ENCODE data around the gene DHRS3. TPM values are rescaled to one million over a fixed set of nuclear protein-coding genes. Genes with fewer than 3 reads are reported as not detected.
"Not testable (repeated sequence)": the region's sequence is repeated elsewhere in the genome, so short reads cannot be mapped to it uniquely, and the experiment has no call there.

DHRS3 gene
- total RNA-seq, 4 donors from 2014 or later: 73.3 to 86.9 (median 80.2) TPM

DNA sequence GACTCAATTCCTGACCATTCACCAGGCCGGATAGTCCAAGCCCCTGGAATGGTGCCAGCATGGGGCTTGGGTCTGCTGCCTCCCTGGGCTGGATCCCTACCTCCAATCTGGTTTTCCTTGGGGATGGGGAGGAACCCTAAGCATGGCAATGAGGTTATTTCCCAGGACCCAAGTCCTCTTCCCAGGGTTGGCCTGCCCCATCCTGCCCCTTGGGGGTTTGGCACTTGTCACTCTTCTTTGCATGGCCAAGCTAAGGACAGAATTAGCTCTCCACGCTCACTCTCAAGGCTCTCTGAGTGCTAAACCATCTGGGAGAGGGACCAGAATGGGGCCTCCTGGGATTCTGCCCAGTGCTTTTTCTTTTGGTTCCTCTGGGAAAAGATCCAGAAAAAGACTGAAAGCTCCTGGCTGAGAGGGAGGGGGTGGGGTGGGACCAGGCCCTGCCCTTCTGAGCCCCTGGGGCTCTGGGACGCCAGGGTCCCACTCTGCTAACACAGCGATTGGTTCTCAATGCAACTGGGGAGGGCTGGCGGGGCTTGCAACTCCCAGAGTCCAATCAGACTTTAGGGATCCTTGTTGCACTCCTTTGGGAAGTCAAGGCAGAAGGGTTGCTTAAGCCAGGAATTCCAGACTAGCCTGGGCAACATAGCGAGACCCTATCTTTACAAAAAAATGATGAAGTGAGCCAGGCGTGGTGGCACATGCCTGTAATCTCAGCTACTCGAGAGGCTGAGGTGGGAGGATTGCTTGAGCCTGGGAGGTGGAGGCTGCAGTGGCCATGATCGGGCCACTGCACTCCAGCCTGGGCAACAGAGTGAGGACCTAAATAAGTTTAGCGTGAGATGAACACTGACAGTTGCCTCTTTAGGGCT, 52.7 kb downstream of the DHRS3 start:
- no peak overlapping the region for H3K4me3 ChIP-seq
- 78% methylated on average over 6 of the region's 10 CpGs for WGBS
- TF ChIP-seq POLR2A (IDR thresholded peaks at IDR 0.05) (no peak), POLR2AphosphoS5 (IDR thresholded peaks at IDR 0.05) (no peak), EP300 (IDR thresholded peaks at IDR 0.05) (no peak)
- TF ChIP-seq, protein P1, sequence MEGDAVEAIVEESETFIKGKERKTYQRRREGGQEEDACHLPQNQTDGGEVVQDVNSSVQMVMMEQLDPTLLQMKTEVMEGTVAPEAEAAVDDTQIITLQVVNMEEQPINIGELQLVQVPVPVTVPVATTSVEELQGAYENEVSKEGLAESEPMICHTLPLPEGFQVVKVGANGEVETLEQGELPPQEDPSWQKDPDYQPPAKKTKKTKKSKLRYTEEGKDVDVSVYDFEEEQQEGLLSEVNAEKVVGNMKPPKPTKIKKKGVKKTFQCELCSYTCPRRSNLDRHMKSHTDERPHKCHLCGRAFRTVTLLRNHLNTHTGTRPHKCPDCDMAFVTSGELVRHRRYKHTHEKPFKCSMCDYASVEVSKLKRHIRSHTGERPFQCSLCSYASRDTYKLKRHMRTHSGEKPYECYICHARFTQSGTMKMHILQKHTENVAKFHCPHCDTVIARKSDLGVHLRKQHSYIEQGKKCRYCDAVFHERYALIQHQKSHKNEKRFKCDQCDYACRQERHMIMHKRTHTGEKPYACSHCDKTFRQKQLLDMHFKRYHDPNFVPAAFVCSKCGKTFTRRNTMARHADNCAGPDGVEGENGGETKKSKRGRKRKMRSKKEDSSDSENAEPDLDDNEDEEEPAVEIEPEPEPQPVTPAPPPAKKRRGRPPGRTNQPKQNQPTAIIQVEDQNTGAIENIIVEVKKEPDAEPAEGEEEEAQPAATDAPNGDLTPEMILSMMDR (IDR thresholded peaks at IDR 0.05): no peak
- DNase-seq (ENCODE audit: low spot score in 2 of 2): no peak
- peaks cover 8% of the 10 kb centered on the region for H3K9me3 ChIP-seq
- peaks cover 33% of the 10 kb centered on the region for H3K36me3 ChIP-seq
- no peak overlapping the region for H3K27ac ChIP-seq
- H3K4me1 ChIP-seq: peaks cover 4% of the 10 kb centered on the region
- no peaks in the 10 kb centered on the region for H3K27me3 ChIP-seq

DNA sequence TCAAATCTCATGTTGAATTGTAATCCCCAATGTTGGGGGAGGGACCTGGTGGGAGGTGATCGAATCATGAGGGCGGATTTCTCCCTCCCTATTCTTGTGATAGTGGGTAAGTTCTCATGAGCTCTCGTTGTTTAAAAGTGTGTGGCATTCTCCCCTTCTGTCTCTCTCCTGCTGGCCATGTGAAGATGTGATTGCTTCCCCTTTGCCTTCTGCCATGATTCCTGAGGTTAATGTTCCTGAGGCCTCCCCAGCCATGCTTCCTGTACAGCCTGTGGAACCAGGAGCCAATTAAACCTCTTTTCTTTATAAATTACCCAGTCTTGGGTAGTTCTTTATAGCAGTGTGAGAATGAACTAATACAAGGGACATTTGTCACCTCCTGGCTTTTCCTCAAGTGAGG, 53.8 kb downstream of the DHRS3 start:
- 93% methylated on average over 3 of the region's 3 CpGs for WGBS
- H3K36me3 ChIP-seq: peaks cover 25% of the 10 kb centered on the region
- H3K27ac ChIP-seq: not testable (repeated sequence)

DNA sequence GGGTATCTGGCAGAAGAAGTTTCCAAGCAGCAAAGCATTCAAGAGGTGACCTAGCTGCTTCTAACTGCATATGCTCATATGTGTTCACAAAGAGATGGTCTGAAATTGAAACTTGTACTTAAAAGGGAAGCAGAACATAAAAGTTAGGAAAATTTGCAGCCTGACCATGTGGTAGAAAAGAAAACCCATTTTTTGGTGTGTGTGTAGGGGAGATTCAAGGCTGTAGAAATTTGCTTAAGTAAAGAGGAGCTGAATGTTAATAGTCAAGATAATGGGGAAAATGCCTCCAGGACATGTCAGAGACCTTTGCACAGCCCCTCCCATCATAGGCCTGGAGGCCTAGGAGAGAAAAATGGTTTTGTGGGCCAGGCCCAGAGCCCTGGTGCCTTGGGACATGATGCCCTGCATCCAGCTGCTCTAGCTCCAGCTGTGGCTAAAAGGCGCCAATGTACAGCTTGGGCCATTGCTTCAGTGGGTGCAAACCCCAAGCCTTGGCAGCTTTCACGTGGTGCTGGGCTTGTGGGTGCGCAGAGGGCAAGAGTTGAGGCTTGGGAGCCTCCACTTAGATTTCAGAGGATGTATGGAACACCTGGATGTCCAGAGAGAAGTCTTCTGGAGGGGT, 54.9 kb downstream of the DHRS3 start:
- TF ChIP-seq POLR2A (IDR thresholded peaks at IDR 0.05): no peak
- Histone ChIP-seq H3K4me1 (peaks cover 4% of the 10 kb centered on the region), H3K27me3 (no peaks in the 10 kb centered on the region), H3K9me3 (peaks cover 8% of the 10 kb centered on the region), H3K36me3 (peaks cover 17% of the 10 kb centered on the region), H3K27ac (no peak overlapping the region), H3K4me3 (no peak overlapping the region)
- DNase-seq (ENCODE audit: low spot score in 2 of 2): no peak
- WGBS: 89% methylated on average over 3 of the region's 3 CpGs

More for the DNA sequence above, 53.8 kb downstream of the DHRS3 start:
- not testable (repeated sequence) for H3K4me3 ChIP-seq; H3K27me3 ChIP-seq; DNase-seq (ENCODE audit: low spot score in 2 of 2); H3K9me3 ChIP-seq; H3K4me1 ChIP-seq

DNA sequence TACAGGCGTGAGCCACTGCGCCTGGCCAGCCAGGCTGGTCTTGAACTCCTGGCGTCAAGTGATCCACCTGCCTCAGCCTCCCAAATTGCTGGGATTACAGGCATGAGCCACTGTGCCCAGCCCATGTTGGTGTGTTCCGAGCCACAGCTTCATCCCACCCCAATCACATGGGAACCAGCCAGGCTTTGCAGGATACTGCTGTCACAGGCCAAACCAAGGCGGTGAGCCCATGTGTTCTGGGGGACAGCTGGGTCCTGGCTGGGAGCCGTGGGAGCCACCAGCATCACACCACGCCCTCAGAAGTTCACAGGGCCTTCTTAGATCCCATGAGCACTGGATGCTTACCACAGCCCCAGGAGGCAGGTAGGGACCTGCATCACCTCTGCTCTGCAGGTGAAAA, 56.9 kb downstream of the DHRS3 start:
- Histone ChIP-seq H3K27me3 (no peaks in the 10 kb centered on the region), H3K9me3 (peaks cover 8% of the 10 kb centered on the region), H3K4me3 (no peak overlapping the region), H3K27ac (no peak overlapping the region), H3K4me1 (peaks cover 15% of the 10 kb centered on the region), H3K36me3 (peaks cover under 1% of the 10 kb centered on the region)
- TF ChIP-seq, protein P1 (IDR thresholded peaks at IDR 0.05): no peak
- TF ChIP-seq POLR2A (IDR thresholded peaks at IDR 0.05) (no peak), EP300 (IDR thresholded peaks at IDR 0.05) (no peak), POLR2AphosphoS5 (IDR thresholded peaks at IDR 0.05) (no peak)
- WGBS: 64% methylated on average over 4 of the region's 7 CpGs
- DNase-seq (ENCODE audit: low spot score in 2 of 2): no peak

DNA sequence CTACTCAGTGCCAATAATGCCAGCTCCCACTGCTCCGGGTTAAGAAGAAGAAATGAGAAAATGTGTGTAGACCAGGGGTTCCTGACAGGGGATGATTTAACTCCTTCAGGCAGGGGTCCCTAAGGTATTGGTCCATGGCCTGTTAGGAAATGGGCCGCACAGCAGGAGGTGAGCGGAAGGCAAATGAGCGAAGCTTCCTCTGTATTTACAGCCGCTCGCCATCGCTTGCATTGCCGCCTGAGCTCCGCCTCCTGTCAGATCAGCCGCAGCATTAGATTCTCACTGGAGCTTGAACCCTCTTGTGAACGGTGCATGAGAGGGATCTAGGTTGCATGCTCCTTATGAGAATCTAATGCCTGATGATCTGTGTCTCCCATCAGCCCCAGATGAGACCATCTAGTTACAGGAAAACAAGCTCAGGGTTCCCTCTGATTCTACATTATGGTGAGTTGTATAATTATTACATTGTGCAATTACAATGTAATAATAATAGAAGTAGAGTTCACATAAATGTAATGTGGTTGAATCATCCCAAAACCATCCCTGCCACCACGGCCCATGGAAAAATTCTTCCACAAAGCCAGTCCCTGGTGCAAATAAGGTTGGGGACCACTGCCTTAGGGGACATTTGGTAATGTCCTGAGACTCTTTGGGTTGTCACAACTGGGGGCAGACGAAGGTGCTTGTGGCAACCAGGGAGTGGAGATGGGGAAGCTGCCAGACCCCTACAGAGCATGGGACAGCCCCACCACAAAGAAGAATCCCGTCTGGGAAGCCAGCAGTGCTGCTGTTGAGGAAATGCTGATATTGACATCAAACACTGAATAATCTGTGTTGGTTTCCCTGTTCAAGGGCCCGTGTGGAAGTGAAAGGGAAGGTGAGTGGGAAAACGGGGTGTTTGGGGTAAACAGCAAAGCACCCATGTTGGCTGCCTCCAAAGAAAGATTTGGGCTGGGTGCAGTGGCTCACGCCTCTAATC, 60.8 kb downstream of the DHRS3 start:
- Histone ChIP-seq H3K36me3 (no peaks in the 10 kb centered on the region), H3K27ac (peak overlapping the region; percentile 75), H3K4me3 (no peak overlapping the region), H3K27me3 (no peaks in the 10 kb centered on the region), H3K4me1 (peaks cover 12% of the 10 kb centered on the region), H3K9me3 (no peaks in the 10 kb centered on the region)
- DNase-seq (ENCODE audit: low spot score in 2 of 2): peak in 1 of 2 donors; percentile 64
- 91% methylated on average over 17 of the region's 17 CpGs for WGBS
- TF ChIP-seq EP300 (IDR thresholded peaks at IDR 0.05) (no peak), POLR2A (IDR thresholded peaks at IDR 0.05) (no peak), POLR2AphosphoS5 (IDR thresholded peaks at IDR 0.05) (no peak)
- TF ChIP-seq, protein P1 (IDR thresholded peaks at IDR 0.05): no peak

Measured in suprapubic skin (tissue), 4 donors.